Neural cell (in vitro differentiated cells): Measurements from ENCODE around the gene TPM1.

ENCODE experiments used
- CTCF ChIP-seq: fragments of 450-650 bp; IDR thresholded peaks from 2 replicates; pipeline ENCODE4 v1.5.1; 2014; ENCODE audit warnings: antibody characterized with exemption, mild to moderate bottlenecking, moderate library complexity; ENCODE audit not compliant: poor library complexity, severe bottlenecking
- EP300 ChIP-seq: fragments of 450-650 bp; conservative IDR thresholded peaks from 2 replicates; pipeline ENCODE4 v1.6.1; 2014; ENCODE audit warnings: antibody characterized with exemption, mild to moderate bottlenecking, moderate library complexity; ENCODE audit not compliant: poor library complexity, severe bottlenecking
- EZH2 ChIP-seq: fragments of 200-600, 300-800 bp; shearing (Covaris generic), sonication (generic); IDR thresholded peaks from 2 replicates; pipeline ENCODE4 v1.6.1; 2014; ENCODE audit warnings: antibody characterized with exemption, low read length, borderline replicate concordance, mild to moderate bottlenecking; ENCODE audit not compliant: insufficient read depth, poor library complexity, severe bottlenecking
- MXI1 ChIP-seq: fragments of 450-650 bp; conservative IDR thresholded peaks from 2 replicates; pipeline ENCODE4 v1.6.1; 2014; ENCODE audit warnings: antibody characterized with exemption, mild to moderate bottlenecking; ENCODE audit not compliant: poor library complexity, severe bottlenecking
- POLR2AphosphoS5 ChIP-seq: IDR thresholded peaks from 2 replicates; pipeline ENCODE4 v1.6.1; 2012
- SMC3 ChIP-seq: fragments of 450-650 bp; conservative IDR thresholded peaks from 2 replicates; pipeline ENCODE4 v1.6.1; 2014; ENCODE audit warnings: antibody characterized with exemption, mild to moderate bottlenecking, moderate library complexity; ENCODE audit not compliant: poor library complexity

- TF ChIP-seq CTCF (no peak), POLR2AphosphoS5 (no peak), EZH2 (no peak), EP300 (no peak), SMC3 (no peak), MXI1 (no peak)
These were observed 34.1 kb downstream of the TPM1 start for GRCh38 chr15:63076714-63077046.
